HG03442 (cell line): ENCODE measurements around the gene GJC2.

Source experiments
- ATAC-seq: cut with Tn5 transposase; IDR thresholded peaks from one replicate; pipeline ENCODE4 v1.9.1; 2021; ENCODE audit warnings: mild to moderate bottlenecking, moderate library complexity; ENCODE audit not compliant: unreplicated experiment

The GJC2 gene

DNA sequence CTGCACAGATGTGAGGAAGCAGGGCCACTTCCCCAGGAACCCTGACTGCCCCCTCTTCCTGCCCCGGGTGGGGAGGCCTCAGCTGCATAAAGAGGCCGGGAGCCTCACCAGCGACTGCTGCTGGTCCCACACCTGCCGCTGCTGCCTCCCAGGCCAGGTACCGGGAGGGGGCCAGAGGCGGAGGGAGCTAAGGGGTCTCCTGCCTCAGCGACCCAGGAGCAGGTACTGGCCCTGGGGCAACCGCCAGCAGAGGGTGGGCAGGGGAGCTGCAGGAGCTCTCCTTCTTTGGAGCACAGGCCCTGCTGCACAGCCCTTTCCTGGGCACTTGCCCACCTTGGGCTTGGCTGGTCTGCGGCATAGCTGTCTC lies 6.8 kb downstream of the GJC2 start:
- ATAC-seq = no peak

DNA sequence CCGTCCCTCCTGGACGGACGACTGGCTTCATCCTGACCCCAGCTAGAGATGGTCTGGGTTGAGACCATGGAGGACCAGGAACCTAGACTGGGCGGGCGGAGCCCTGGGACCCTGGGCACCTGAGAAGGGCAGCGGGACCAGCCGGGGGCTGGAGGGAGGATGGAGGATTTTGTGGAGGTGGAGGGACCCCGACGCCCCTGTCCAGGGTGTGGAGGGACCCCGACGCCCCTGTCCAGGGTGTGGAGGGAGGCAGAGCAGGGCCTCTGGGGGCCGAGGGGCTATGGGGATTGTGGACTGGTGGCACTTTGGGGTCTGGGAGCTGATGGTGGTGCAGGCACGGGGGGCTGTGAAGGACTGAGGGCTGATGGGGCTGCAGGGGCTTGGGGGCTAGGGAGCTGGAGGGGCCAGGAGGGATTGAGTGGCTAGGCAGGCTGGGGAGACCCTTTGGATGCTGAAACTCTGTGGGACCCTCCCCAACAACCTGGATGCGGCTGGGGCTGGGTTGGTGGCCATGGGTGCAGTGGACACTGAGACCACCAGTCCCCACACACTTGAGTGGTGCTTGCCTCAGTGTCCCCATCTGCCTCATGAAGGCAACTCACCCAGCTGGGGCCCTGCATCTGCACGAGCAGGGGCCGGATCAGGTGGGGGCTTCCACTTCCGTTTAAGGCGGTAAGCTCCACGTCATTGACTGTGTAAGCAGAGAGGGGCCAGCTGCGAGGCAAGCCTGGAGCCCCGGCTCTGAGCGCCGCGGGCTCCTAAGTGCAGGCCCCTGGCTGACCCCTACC lies 7.4 kb downstream of the GJC2 start:
- no peak for ATAC-seq

DNA sequence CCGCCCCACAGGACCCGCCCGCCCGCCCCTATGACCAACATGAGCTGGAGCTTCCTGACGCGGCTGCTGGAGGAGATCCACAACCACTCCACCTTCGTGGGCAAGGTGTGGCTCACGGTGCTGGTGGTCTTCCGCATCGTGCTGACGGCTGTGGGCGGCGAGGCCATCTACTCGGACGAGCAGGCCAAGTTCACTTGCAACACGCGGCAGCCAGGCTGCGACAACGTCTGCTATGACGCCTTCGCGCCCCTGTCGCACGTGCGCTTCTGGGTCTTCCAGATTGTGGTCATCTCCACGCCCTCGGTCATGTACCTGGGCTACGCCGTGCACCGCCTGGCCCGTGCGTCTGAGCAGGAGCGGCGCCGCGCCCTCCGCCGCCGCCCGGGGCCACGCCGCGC lies 8.0 kb downstream of the GJC2 start:
- no peak for ATAC-seq

DNA sequence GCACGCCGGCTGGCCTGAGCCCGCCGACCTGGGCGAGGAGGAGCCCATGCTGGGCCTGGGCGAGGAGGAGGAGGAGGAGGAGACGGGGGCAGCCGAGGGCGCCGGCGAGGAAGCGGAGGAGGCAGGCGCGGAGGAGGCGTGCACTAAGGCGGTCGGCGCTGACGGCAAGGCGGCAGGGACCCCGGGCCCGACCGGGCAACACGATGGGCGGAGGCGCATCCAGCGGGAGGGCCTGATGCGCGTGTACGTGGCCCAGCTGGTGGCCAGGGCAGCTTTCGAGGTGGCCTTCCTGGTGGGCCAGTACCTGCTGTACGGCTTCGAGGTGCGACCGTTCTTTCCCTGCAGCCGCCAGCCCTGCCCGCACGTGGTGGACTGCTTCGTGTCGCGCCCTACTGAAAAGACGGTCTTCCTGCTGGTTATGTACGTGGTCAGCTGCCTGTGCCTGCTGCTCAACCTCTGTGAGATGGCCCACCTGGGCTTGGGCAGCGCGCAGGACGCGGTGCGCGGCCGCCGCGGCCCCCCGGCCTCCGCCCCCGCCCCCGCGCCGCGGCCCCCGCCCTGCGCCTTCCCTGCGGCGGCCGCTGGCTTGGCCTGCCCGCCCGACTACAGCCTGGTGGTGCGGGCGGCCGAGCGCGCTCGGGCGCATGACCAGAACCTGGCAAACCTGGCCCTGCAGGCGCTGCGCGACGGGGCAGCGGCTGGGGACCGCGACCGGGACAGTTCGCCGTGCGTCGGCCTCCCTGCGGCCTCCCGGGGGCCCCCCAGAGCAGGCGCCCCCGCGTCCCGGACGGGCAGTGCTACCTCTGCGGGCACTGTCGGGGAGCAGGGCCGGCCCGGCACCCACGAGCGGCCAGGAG lies 8.6 kb downstream of the GJC2 start:
- ATAC-seq = no peak

DNA sequence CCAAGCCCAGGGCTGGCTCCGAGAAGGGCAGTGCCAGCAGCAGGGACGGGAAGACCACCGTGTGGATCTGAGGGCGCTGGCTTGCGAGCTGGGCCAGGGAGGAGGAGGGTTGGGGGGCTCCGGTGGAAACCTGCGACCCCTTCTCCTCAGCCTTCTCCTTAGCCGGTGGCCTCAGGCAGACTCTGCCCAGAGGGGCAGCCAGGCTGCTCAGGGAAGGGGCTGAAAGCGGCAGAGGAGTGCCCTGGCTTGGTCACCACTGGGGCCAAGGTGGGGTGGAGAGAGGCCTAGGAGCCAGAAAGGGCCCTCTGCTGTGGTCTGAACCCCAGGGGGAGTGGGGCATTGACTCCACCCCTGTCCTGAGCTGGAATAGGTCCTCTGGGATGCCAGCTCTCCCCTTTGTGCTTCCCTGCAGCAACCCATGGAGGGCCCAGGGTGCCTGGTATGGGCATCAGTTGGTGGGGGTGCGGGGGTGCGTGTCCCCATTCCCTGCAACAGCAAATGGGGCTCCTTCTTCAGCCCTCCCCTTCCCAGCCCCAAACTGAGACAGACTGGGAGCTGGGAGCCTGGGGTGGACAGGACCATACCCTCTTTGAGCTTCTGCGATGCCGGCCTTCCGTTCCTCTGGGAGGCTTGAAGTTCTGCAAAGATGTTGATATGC lies 9.4 kb downstream of the GJC2 start:
- ATAC-seq = no peak

DNA sequence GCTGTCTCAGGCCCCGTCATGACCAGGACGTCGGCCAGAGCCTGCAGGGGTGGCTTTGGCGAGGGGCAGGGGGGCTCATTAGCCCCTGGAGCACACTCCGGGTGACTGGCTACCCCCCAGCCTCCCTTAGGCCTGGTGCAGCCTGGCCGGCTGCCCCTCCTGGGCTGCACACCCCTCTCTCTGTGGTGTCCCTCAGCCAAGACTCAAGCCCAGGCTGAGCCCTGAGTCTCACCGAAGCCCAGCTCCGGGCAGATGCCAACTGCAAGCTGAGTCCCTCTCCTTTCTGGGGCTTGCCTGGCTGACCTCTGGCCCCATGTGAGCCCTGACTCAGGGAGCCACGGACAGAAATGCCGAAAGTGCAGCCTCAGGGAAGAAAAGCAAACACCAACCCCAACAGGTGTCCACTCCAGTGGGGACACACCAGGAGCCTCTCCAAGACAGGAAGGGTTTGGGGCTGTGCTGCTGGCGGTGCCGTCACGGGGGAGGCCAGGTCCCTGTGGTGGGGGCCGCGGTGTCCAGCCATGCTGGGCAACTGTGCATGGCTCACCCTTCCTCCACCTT lies 10.6 kb downstream of the GJC2 start:
- ATAC-seq = no peak

DNA sequence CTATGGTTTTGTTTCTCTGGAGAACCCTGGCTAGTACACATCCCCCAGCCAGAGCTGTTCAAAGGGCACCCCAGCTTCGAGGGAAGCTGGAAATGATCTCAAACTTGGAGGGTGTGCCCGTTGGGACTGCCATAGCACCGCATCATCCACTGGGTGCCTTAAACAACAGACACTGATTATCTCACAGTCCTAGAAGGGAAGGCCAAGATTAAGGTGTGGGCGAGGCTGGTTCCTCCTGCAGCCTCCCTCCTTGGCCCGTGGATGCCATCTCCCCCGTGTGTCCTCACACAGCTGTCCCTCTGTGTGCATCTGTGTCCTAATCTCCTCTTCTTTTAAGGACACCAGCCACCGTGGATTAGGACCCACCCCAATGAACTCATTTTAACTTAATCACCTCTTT lies 11.6 kb downstream of the GJC2 start:
- no peak for ATAC-seq

DNA sequence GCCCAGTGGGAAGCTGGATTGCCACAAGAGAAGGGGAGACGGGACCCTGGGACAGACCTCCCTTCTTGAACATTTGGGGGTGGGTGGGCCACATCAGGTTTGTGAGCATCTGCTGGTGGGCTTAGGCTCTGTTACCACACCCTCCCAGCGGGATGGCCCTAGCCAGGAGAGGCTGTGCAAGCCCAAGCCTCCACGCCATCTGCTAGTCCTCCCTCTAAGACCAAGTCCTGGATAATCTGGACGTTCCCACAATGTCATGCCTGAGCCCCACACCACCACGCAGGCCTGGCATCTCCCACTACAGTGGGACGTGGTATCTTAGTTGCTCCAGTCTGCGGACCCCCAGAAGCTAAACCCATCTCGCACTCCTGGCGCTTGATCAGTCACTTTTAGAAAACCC lies 12.1 kb downstream of the GJC2 start:
- ATAC-seq = no peak

DNA sequence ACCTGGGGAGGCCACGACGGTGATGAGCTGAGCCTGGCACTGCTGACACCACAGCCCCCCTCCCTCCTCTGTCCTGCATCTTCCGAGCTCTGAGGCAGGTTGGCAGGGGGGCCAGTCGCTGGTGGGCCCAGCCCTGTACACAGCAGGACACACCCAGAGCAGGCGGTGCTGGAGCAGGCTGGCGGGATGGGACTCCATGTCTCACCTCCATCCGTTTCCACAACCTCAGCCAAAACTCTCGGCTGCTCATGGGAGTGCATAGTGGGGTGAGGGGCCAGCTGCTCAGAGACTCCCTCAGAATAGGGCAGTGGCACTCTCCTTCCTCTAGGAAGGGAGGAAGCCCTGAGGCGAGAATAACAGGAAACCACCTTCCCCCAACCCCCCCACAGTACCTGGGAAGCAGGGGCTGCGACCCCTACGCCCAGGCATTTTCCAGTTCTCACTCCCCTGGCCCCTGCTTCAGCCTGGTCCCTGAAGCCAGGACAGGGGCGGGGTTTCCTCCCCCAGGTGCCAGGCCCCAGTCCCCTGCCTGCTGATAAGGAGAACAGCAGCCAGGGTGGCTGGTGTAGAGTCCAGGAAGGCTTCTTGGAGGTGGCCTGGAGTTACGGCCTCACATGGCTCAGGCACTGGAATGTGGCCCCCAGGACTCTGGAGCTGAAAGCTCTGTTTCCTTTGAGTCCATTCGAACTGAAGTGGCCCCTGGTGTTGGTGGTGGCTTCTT lies 12.7 kb downstream of the GJC2 start:
- ATAC-seq = no peak

DNA sequence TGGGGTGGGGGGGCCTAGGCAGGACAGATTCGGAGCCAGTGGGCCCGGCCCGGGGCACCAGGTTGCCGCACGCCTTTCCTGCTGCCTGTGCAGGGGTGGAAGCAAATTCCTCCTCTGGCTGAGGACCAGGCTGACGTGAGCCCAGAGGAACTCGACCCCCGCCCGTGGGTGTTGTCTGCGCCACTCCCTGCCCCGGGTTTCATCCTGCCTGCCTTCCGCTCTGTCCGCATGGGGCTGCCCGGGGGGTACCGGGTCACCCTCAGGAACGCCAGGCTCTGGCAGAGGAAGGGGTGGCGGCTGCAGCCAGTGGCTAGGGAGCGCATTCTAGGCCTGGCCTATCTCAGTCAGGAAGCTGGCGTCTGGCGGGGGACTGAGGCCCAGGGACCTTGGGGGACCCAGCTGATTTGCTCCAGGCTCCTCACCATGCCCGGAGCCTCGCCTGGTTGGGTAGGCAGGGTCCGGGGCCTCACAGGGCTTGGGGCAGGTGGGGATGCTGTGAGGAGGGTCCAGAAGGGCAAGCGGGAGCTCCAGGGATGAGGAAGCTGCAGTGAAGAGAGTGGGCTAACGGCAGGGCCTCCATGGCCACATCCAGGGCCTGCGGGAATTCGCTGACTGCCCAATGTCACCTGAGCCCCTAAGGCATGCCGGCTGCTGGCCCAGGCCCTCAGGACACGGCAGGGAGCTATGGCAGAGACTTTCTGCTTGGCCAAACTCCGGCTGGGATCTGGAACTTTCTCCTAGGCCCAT lies 13.4 kb downstream of the GJC2 start:
- no peak for ATAC-seq

DNA sequence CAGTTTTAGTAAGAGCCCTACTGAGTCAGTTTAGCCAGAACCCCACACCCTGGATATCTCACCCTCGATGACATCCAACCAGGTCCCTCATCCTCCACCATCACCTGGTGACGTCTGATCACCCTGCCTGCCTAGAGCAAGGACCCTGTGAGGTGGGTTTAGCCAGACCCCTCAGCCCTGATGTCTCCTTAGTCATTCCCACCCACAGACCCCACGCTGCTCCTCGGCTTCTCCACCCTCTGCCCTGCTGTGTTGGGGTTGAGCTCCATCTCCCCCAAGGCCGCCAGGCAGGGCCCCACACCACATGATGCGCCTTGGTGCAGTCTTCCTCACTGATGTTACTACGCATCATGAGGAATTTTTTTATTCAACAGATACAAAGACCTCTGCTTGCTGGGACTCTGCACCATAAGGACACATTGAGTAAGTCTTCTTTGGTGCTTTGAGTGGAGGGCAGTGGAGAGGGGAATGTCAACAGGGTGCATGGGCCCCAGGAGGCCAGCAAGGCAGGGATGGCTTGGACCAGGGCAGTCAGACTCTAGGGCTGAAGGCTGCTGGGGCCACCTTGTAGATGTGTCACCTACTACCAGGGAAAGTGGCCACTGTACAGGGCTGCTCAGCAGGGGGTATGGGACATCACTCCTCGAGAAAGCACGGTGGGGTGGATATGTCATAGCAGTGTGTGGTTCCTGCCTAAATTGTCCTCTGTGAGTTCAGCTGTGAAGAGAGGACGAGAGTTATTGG lies 14.2 kb downstream of the GJC2 start:
- no peak for ATAC-seq

DNA sequence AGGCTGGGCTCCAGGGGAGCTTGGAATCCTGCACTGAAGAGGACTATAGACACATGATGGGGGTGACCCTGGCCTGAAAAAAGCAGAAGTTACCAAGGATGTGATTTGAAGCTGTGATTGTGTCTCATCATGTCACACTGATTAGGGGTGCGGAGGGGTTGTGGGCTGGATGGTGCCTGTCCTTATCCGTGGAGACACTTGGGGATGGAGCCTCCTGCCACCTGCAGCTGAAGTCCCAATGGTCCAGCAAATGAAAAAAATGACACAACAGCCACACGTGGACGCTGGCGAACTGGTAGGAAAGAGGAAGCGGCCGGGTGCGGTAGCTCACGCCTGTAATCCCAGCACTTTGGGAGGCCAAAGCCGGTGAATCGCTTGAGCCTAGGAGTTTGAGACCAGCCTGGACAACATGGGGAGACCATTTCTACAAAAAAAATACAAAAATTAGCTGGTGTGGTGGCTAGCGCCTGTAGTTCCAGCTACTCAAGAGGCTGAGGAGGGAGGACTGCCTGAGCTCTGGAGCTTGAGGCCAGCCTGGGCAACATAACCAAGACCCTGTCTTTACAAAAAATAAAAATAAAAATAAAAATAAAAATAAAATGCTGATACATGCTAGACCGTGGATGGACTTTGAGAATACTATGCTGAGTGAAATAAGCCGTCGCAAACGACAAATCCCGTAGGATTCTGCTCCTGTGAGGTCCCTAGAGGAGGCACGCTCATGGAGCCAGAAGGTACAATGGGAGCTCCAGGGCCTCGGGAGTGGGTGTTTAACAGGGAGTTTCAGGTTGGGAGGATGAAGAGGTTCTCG lies 15.0 kb downstream of the GJC2 start:
- ATAC-seq = no peak

DNA sequence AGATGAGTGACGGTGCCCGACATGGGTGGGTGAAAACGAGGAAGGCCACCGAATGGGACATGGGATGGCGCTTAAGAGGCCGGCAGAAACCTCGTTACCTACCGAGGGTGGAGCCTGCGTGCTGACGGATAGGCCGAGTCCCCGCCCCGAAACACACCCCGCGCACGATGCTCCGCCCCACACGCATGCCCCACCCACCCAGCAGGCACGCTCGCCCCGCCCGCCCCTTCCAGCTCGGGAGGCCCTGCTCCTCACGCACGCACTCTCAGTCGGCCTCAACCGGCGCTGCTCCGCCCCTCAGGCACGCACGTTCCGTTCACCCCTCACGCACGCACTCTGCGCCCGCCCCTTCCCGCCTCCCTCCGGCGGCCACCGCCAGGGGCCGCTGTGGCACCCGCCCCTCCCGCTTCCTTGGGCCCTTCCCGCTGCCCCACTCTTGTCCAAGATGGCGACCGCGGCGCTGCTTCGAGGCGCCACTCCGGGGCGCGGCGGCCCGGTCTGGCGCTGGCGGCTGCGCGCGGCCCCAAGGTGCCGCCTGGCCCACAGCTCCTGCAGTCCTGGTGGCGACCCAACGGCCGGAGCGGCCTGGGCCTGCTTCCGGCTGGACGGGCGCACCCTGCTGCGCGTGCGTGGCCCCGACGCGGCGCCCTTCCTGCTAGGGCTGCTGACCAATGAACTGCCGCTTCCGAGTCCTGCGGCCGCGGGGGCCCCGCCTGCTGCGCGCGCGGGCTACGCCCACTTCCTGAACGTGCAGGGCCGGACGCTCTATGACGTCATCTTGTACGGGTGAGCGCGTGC lies 15.8 kb downstream of the GJC2 start, which contains the start of gene IBA57:
TSS of gene IBA57 (plus strand) at position 433 of the 798 bp plus-strand sequence. CDS start at position 446, 13 bp downstream.
- peak; percentile 75 for ATAC-seq

DNA sequence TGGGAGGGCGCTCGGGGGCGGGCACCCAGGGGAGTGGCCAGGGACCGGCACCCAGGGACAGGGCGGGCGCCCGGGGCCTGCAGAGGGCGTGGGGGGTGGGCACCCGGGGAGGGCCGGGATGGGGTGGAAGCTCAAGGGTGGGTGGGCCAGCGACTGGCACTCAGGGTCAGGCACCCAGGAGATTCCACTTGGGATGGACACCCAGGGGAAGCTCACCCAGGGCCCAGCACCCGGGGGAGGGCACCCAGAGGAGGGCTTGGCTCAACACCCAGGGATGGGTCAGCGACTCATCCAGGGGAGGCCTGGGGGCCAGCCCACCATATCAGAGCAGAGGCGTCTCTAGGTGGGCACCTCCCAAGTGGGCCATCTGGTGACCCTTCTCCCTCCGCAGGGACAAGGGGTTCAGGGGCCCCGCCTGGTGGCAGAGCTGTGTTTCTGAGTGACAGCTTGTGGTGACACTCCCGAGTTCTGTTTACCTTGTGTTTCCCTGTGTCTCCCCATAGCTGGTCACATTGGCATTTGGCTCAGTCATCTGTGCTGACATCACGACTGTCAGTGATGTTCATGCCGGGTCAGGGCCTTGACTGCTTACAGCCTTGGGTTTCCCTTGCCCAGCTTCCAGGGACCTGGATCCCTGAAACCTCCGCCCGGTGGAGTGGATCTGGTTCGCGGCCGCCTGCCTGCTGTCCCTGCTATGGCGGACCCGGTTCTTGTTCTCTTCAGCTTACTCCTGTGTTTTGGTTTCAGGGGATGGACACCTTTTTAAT lies 16.6 kb downstream of the GJC2 start:
- ATAC-seq = peak; percentile 27

DNA sequence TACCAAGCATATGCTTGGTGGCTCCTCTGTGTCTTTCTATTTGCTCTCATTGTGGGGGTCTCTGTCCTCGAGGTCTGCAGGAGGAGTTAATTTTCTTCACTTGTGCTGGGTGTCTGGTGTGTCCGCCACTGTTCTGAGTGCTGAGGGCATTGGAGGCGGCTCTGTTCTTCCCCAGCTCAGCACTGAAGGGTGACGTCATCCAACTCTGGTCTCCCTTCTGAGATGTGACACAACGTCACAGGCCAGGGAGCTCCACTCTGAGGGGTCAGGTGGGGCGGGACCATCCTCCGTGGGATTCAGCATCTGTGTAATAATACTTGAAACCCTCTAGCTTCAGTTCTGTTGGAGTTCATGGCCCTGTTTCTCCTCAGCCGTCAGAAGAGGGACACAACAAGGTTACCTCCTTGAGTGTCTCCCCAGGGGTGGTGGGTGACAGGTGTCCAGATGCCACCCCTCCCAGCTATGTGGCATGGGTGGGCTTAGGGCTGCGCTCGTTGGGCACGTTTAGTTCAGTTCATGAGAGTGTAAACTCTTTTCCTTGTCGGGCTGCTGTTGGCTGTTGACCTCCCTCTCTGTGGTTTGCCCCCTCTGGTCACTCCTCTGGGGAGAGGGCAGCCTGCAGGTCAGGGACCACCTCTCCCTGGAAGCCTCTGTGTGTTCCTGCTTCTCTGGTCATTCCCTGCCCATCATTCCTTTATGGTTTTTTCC lies 19.0 kb downstream of the GJC2 start:
- ATAC-seq = no peak

DNA sequence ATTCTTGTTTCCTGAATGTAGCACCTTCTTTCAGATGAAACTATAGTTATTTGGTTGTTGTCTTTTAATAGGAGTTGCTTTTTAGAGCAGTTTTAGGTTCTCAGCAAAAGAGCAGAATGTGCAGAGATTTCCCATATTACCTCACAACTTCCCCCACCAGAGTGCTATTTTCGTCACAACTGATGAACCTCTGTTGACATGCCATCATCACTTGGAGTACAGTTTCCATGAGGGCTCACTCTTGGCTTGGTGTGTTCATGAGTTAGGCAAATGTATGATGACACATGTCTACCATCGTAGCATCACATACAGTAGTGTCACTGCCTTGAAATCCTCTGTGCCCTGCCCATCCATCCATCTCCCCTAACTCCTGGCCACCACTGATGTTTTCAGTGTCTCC lies 19.6 kb downstream of the GJC2 start:
- ATAC-seq = no peak
